BJ (cell line): ENCODE measurements around the gene MXRA8. TPM values are rescaled to one million over a fixed set of nuclear protein-coding genes. Genes with fewer than 3 reads are reported as not detected.

Experiments
- CTCF ChIA-PET: fragments of 350-600 bp; formaldehyde crosslinking; extraction: SDS; loops from one replicate; lab custom pipeline; 2021; ENCODE audit warnings: antibody characterized with exemption, inconsistent platforms; lab: Yijun Ruan, JAX
- POLR2A ChIA-PET: fragments of 300-600 bp; sonication (Branson Sonifier 250); formaldehyde crosslinking; extraction: SDS; loops from one replicate; lab custom pipeline; 2021; ENCODE audit warnings: antibody characterized with exemption; lab: Charles Lee
- DNase-seq: peaks from one replicate; pipeline ENCODE4 v3.0.0-alpha.2; 2011; ENCODE audit warnings: low read depth
- H3K27me3 ChIP-seq: 2 replicates; pipeline ENCODE4 v1.6.0; 2011; ENCODE audit warnings: low read length; ENCODE audit not compliant: control insufficient read depth, insufficient read depth
- H3K36me3 ChIP-seq: 2 replicates; pipeline ENCODE4 v1.5.1; 2011; ENCODE audit warnings: low read length; ENCODE audit not compliant: control insufficient read depth, insufficient read depth
- H3K4me3 ChIP-seq: 2 replicates; pipeline ENCODE4 v1.5.1; 2011; ENCODE audit warnings: low read depth, mild to moderate bottlenecking, control low read depth, low read length
- CTCF ChIP-seq: IDR thresholded peaks from 2 replicates; pipeline ENCODE4 v1.5.1; 2011; ENCODE audit warnings: low read depth, mild to moderate bottlenecking, control low read depth, inconsistent platforms, low read length, moderate library complexity; ENCODE audit not compliant: insufficient read depth
- polyA plus RNA-seq: library from polyadenylated mRNA; depleted of rRNA; stranded (reverse); fragments of >200 nt; gene quantifications from 2 replicates; pipeline ENCODE4 v1.2.3, GENCODE V29; 2011

The MXRA8 gene
- polyA plus RNA-seq, 1 experiment, result 702 TPM

DNA sequence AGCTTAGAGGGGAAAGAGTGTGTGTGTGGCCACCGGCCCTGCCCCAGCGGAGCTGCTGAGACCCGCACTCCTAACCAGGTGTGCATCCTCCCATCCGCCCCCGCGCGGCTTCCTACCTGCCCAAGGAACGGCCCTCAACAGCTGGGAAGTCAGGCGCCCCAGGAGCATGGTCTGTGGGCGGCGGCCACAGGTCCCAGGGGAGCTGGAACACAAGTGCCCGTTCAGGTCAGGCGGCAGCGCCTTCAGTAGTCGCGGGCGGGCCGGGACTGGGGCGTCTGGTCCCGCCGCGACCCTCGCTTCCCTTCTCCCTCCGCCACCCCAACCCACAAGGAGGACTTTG lies 16.2 kb upstream of the MXRA8 start:
- no peaks in the 10 kb centered on the region for H3K27me3 ChIP-seq
- peak overlapping the region; percentile 78 for H3K4me3 ChIP-seq
- no peak for DNase-seq
- peaks cover 5% of the 10 kb centered on the region for H3K36me3 ChIP-seq
- POLR2A ChIA-PET, result interaction anchor here (0.5 to 1.2 kb wide), 3 partner anchors 25 to 534 kb away, joined by 4 to 19 read pairs (median 6); partner anchors contain the start of gene CCNL2
- TF ChIP-seq CTCF, result no peak
- CTCF ChIA-PET, result interaction anchor here (0.7 to 6.4 kb wide), 6 partner anchors 14 to 252 kb away, joined by 3 to 46 read pairs (median 4); partner anchors contain the start of gene DVL1

GRCh38 chr1:1373815-1374588 lies 15.6 kb upstream of the MXRA8 start:
- no peak for DNase-seq
- TF ChIP-seq CTCF, result no peak
- peaks cover 5% of the 10 kb centered on the region for H3K36me3 ChIP-seq
- no peaks in the 10 kb centered on the region for H3K27me3 ChIP-seq
- CTCF ChIA-PET, result interaction anchor here (0.7 to 6.4 kb wide), 5 partner anchors 14 to 251 kb away, joined by 3 to 46 read pairs (median 3); partner anchors contain the start of gene DVL1
- POLR2A ChIA-PET, result interaction anchor here (0.6 to 1.2 kb wide), 2 partner anchors 25 to 56 kb away, joined by 4 to 6 read pairs; partner anchors contain the start of gene CCNL2
- H3K4me3 ChIP-seq, result peak overlapping the region; percentile 78

- H3K36me3 ChIP-seq, result peaks cover 5% of the 10 kb centered on the region
- TF ChIP-seq CTCF, result no peak
- DNase-seq, result no peak
- H3K27me3 ChIP-seq, result no peaks in the 10 kb centered on the region
- H3K4me3 ChIP-seq, result no peak overlapping the region
- ChIA-PET POLR2A (no interaction called here), CTCF (interaction anchor here (0.5 to 6.4 kb wide), 14 partner anchors 10 to 251 kb away, joined by 3 to 46 read pairs (median 9); partner anchors contain the start of genes DVL1, MXRA8 and TAS1R3)
Observed at GRCh38 chr1:1373051-1373814, 14.9 kb upstream of the MXRA8 start.

- H3K27me3 ChIP-seq, result no peaks in the 10 kb centered on the region
- DNase-seq, result no peak
- H3K4me3 ChIP-seq, result no peak overlapping the region
- ChIA-PET POLR2A (interaction anchor here (1.0 kb wide), 1 partner anchor 10 kb away, joined by 4 read pairs; no protein-coding TSS in a partner anchor), CTCF (interaction anchor here (0.5 to 6.4 kb wide), 25 partner anchors 9 to 391 kb away, joined by 3 to 46 read pairs (median 6); partner anchors contain the start of genes DVL1, MXRA8 and TAS1R3)
- peak; percentile 94 for TF ChIP-seq CTCF
- H3K36me3 ChIP-seq, result peaks cover 5% of the 10 kb centered on the region
Observed at GRCh38 chr1:1371746-1372711, 13.7 kb upstream of the MXRA8 start.
